Left lung (tissue), 10 donors: Measurements from ENCODE around the gene PDE1A. TPM values are rescaled to one million over a fixed set of nuclear protein-coding genes. Genes with fewer than 3 reads are reported as not detected.

Experiments used
- ATAC-seq: fragments of 200-7000 bp; cut with Tn5 transposase; one replicate; pipeline ENCODE4 v1.9.1; 2020; ENCODE audit warnings: moderate library complexity
- DNase-seq, 4 donors: peaks; one replicate each; pipeline ENCODE4 v3.0.0-alpha.2; 2013 to 2020
- H3K27ac ChIP-seq, 2 donors: fragments of 200-600 bp; sonication (generic) in 1 of 2; one replicate each; pipeline versions ENCODE4 v1.5.0 to v1.8.0; 2020 to 2021
- H3K27me3 ChIP-seq, 2 donors: fragments of 200-600 bp; sonication (generic) in 1 of 2; one replicate each; pipeline versions ENCODE4 v1.5.0 to v1.8.0; 2020 to 2021
- H3K36me3 ChIP-seq, 2 donors: fragments of 200-600 bp; sonication (generic) in 1 of 2; one replicate each; pipeline versions ENCODE4 v1.5.0 to v1.8.0; 2020 to 2021
- H3K4me1 ChIP-seq, 2 donors: fragments of 200-600 bp; one replicate each; pipeline ENCODE4 v1.8.0; 2021
- H3K4me3 ChIP-seq, 2 donors: fragments of 200-600 bp; sonication (generic) in 1 of 2; one replicate each; pipeline versions ENCODE4 v1.5.0 to v1.8.0; 2020 to 2021; ENCODE audit warnings: mild to moderate bottlenecking in 1 of 2
- H3K9me3 ChIP-seq, 2 donors: fragments of 200-600 bp; sonication (generic) in 1 of 2; one replicate each; pipeline versions ENCODE4 v1.5.0 to v1.8.0; 2020 to 2021
- CTCF ChIP-seq, 2 donors: fragments of 200-600 bp; sonication (generic) in 1 of 2; IDR thresholded peaks; one replicate each; pipeline versions ENCODE4 v1.5.0 to v1.8.0; 2021; ENCODE audit warnings: antibody characterized with exemption in 2 of 2
- intact Hi-C, 2 donors: fragments of 100-400 bp; cut with DNase I; formaldehyde crosslinking; loops; one replicate each; pipeline versions ENCODE4 v1.11.2 to v1.14.2; 2022
- polyA plus RNA-seq, 6 donors: library from polyadenylated mRNA; unstranded; fragments of 120-200 nt; gene quantifications; one replicate each; pipeline ENCODE4 v1.2.1, GENCODE V29; 2013; ENCODE audit not compliant: insufficient read length in 6 of 6
- total RNA-seq, 2 donors: library from RNA; stranded (reverse); fragmentation: NEBNext Ultra II Directional; extraction: Animal tissue kit (Norgen Biotek cat#: 25700); gene quantifications; one replicate each; pipeline ENCODE4 v1.2.1, GENCODE V29; 2021
- donor health status: DM: no; HTN: yes; CAD: no.
- donor health status: DM: no; HTN: no; CAD: no.

The PDE1A gene
- total and polyA plus RNA-seq, 8 donors, result 4.6 to 16.3 (median 13.2) TPM

- H3K36me3 ChIP-seq, result no peaks in the 10 kb centered on the region
- H3K4me1 ChIP-seq, result no peaks in the 10 kb centered on the region
- H3K27me3 ChIP-seq, result no peaks in the 10 kb centered on the region
- no peaks in the 10 kb centered on the region for H3K9me3 ChIP-seq
- no peak overlapping the region for H3K4me3 ChIP-seq
- ATAC-seq, result no peak
- no peak for DNase-seq
- intact Hi-C loops, result no loop called here
- TF ChIP-seq CTCF (IDR thresholded peaks at IDR 0.05), result no peak
- H3K27ac ChIP-seq, result no peak overlapping the region
Observed at GRCh38 chr2:182448371-182448770, 21.5 kb upstream of the PDE1A start.

GRCh38 chr2:182447863-182448262 is 21.0 kb upstream of the PDE1A start:
- intact Hi-C loops, result no loop called here

GRCh38 chr2:182447163-182447562 is 20.3 kb upstream of the PDE1A start:
- Histone ChIP-seq H3K27ac (no peak overlapping the region), H3K36me3 (no peaks in the 10 kb centered on the region), H3K4me3 (no peak overlapping the region), H3K27me3 (no peaks in the 10 kb centered on the region), H3K9me3 (no peaks in the 10 kb centered on the region), H3K4me1 (no peaks in the 10 kb centered on the region)
- TF ChIP-seq CTCF (IDR thresholded peaks at IDR 0.05), result no peak
- DNase-seq (no peak), ATAC-seq (no peak)
- intact Hi-C loops, result no loop called here

More at GRCh38 chr2:182447863-182448262, 21.0 kb upstream of the PDE1A start:
- Histone ChIP-seq H3K36me3 (no peaks in the 10 kb centered on the region), H3K4me3 (no peak overlapping the region), H3K27ac (no peak overlapping the region), H3K27me3 (no peaks in the 10 kb centered on the region), H3K4me1 (no peaks in the 10 kb centered on the region), H3K9me3 (no peaks in the 10 kb centered on the region)
- ATAC-seq (no peak), DNase-seq (no peak)
- no peak for TF ChIP-seq CTCF (IDR thresholded peaks at IDR 0.05)

GRCh38 chr2:182446087-182446486 is 19.3 kb upstream of the PDE1A start:
- intact Hi-C loops, result no loop called here
- DNase-seq, result no peak
- no peak for TF ChIP-seq CTCF (IDR thresholded peaks at IDR 0.05)
- no peak for ATAC-seq
- Histone ChIP-seq H3K36me3 (no peaks in the 10 kb centered on the region), H3K4me1 (no peaks in the 10 kb centered on the region), H3K9me3 (no peaks in the 10 kb centered on the region), H3K27ac (no peak overlapping the region), H3K4me3 (no peak overlapping the region), H3K27me3 (no peaks in the 10 kb centered on the region)

GRCh38 chr2:182445391-182445965 is 18.6 kb upstream of the PDE1A start:
- no peak overlapping the region for H3K27ac ChIP-seq
- no peak overlapping the region for H3K4me3 ChIP-seq
- ATAC-seq, result no peak
- no peaks in the 10 kb centered on the region for H3K4me1 ChIP-seq
- no peak for TF ChIP-seq CTCF (IDR thresholded peaks at IDR 0.05)
- H3K9me3 ChIP-seq, result no peaks in the 10 kb centered on the region
- H3K36me3 ChIP-seq, result no peaks in the 10 kb centered on the region
- H3K27me3 ChIP-seq, result no peaks in the 10 kb centered on the region
- DNase-seq, result no peak
- intact Hi-C loops, result no loop called here
